Central memory CD8-positive, alpha-beta T cell (primary cell): ENCODE measurements around the gene B4GALNT3.

ENCODE experiments used
- ATAC-seq: fragments of 150-1000 bp; cut with Tn5 transposase; replicated peaks from 2 replicates; pipeline ENCODE4 v1.10.0; 2022; ENCODE audit warnings: mild to moderate bottlenecking, moderate FRiP score, moderate number of reproducible peaks; ENCODE audit not compliant: poor library complexity, severe bottlenecking; ENCODE audit errors: extremely low read depth
- DNase-seq, 2 donors: peaks; one replicate each; pipeline ENCODE4 v3.0.0; 2021; ENCODE audit warnings: low spot score in 2 of 2
- H3K27ac Mint-ChIP-seq: one replicate; pipeline ENCODE4 v1.8.0; 2022; ENCODE audit warnings: low read depth, mild to moderate bottlenecking, moderate library complexity, mixed read lengths
- H3K27me3 Mint-ChIP-seq: one replicate; pipeline ENCODE4 v1.8.0; 2022; ENCODE audit warnings: mixed read lengths
- H3K36me3 Mint-ChIP-seq: one replicate; pipeline ENCODE4 v1.8.0; 2022; ENCODE audit warnings: mild to moderate bottlenecking, moderate library complexity, mixed read lengths; ENCODE audit not compliant: insufficient read depth
- H3K4me1 Mint-ChIP-seq: one replicate; pipeline ENCODE4 v1.8.0; 2022; ENCODE audit warnings: mixed read lengths
- H3K4me3 Mint-ChIP-seq: one replicate; pipeline ENCODE4 v1.8.0; 2022; ENCODE audit warnings: mild to moderate bottlenecking, moderate library complexity, mixed read lengths
- H3K9me3 Mint-ChIP-seq: one replicate; pipeline ENCODE4 v1.8.0; 2022; ENCODE audit warnings: mixed read lengths

Gene B4GALNT3

DNA sequence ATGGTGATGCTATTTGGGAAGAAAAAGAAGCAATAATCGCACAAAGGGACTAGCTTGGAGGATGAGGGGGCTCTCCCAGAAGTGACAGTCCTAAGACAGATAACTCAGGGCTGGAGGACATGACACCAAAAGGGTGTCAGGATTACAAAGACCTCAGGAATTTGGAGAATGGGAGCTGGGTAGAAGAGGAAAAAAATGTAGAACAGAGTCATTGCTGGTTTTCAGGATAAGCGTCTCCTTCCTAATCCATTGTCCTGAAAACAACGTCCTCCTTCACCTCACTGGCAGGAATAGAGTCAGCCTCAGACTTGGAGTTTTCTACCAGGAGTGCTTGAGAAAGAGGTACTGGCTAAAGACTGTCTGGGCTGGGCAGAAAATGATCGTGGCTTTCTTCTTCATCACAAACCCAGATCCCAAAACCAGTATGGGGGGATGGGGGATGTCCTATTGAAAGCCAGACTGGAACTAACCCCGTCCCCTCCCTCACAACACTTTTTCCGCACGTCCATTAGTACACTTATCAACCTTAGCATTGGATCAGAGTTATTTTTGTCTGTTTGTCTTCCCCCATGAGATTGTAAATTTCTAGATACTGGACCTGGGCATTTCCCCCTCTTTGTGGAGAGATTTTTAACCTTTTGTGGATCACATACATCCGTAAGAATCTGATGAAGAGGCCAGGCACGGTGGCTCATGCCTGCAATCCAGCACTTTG is 14.3 kb downstream of the B4GALNT3 start:
- H3K4me1 Mint-ChIP-seq: peaks cover 8% of the 10 kb centered on the region
- no peak overlapping the region for H3K4me3 Mint-ChIP-seq
- ATAC-seq (no peak), DNase-seq (no peak)
- H3K36me3 Mint-ChIP-seq: no peaks in the 10 kb centered on the region
- no peaks in the 10 kb centered on the region for H3K9me3 Mint-ChIP-seq
- H3K27ac Mint-ChIP-seq: no peak overlapping the region
- H3K27me3 Mint-ChIP-seq: peaks cover 27% of the 10 kb centered on the region

DNA sequence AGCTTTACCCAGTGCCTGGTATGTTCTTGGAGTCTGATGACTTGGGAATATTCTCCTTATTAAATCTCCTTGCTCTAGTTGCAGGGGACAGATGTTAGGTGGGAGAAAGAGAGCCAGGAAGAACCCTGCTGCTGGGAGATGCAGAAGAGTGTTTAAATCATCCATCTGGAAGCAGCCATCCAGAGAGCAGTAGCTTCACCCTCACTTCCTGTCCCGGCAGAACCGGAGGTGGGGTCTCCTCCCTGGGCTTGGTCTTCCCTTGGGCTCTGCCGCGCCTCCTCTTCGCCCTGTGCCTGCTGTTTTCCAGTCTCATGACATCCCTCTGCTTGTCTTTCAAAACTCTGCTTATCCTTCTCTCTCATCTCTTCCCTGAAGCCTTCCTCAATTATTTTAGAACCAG is 15.5 kb downstream of the B4GALNT3 start:
- DNase-seq (no peak), ATAC-seq (no peak)
- H3K27ac Mint-ChIP-seq: no peak overlapping the region
- no peaks in the 10 kb centered on the region for H3K36me3 Mint-ChIP-seq
- H3K9me3 Mint-ChIP-seq: no peaks in the 10 kb centered on the region
- H3K4me1 Mint-ChIP-seq: peaks cover 8% of the 10 kb centered on the region
- no peak overlapping the region for H3K4me3 Mint-ChIP-seq
- H3K27me3 Mint-ChIP-seq: peaks cover 35% of the 10 kb centered on the region

DNA sequence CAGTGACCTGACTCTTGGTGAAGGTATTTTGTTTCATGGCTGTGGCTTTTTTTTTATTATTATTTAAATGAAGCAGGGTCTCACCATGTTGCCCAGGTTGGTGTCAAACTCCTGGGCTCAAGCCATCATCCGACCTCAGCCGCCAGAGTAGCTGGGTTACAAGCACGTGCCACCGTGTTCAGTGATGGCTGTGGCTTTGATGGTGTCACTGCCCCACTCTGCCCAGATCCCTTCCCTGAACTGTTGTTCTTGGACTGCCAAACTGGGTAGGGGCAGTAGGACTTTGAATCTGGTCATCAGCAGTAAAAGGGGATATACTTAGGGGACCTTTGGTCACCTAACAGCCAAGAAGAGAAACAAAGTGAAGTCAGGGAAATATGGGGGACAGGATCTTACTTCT is 19.4 kb downstream of the B4GALNT3 start:
- Mint-ChIP-seq H3K27me3 (peaks cover 26% of the 10 kb centered on the region), H3K36me3 (no peaks in the 10 kb centered on the region), H3K4me1 (peaks cover 8% of the 10 kb centered on the region), H3K27ac (no peak overlapping the region), H3K9me3 (no peaks in the 10 kb centered on the region), H3K4me3 (no peak overlapping the region)
- DNase-seq: no peak
- no peak for ATAC-seq

- Mint-ChIP-seq H3K4me3 (no peak overlapping the region), H3K36me3 (peaks cover 1% of the 10 kb centered on the region), H3K4me1 (no peaks in the 10 kb centered on the region), H3K27me3 (peaks cover 28% of the 10 kb centered on the region), H3K27ac (no peak overlapping the region), H3K9me3 (no peaks in the 10 kb centered on the region)
- ATAC-seq (no peak), DNase-seq (no peak)
Measured at GRCh38 chr12:480831-481816, 21.4 kb downstream of the B4GALNT3 start.

GRCh38 chr12:482061-482460 is 22.3 kb downstream of the B4GALNT3 start:
- H3K4me3 Mint-ChIP-seq: no peak overlapping the region
- no peaks in the 10 kb centered on the region for H3K9me3 Mint-ChIP-seq
- H3K4me1 Mint-ChIP-seq: no peaks in the 10 kb centered on the region
- no peak overlapping the region for H3K27ac Mint-ChIP-seq
- no peak for DNase-seq
- peaks cover 27% of the 10 kb centered on the region for H3K27me3 Mint-ChIP-seq
- ATAC-seq: no peak
- peaks cover 1% of the 10 kb centered on the region for H3K36me3 Mint-ChIP-seq

DNA sequence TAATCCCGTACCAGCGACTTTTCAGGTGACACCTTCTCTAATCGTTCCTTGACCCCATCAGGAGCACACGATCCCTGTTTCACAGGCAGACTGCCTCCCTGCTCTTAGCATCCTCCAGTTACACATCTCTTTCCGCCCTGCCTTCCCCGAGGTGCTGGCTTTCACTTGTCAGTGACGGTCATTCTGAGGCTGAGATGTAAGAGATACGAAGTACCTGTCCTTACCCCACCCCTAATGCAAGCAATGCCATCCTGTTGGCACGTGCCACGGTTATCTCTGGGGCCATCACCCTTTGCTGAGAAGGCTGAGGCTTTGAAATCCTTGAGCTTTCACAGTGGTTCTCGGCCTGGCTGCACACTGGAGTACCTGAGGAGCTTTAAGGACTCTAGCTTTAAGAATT is 24.4 kb downstream of the B4GALNT3 start:
- H3K36me3 Mint-ChIP-seq: peaks cover 1% of the 10 kb centered on the region
- H3K9me3 Mint-ChIP-seq: no peaks in the 10 kb centered on the region
- peaks cover 4% of the 10 kb centered on the region for H3K4me1 Mint-ChIP-seq
- ATAC-seq (no peak), DNase-seq (no peak)
- H3K27ac Mint-ChIP-seq: no peak overlapping the region
- H3K27me3 Mint-ChIP-seq: peaks cover 15% of the 10 kb centered on the region
- H3K4me3 Mint-ChIP-seq: no peak overlapping the region

DNA sequence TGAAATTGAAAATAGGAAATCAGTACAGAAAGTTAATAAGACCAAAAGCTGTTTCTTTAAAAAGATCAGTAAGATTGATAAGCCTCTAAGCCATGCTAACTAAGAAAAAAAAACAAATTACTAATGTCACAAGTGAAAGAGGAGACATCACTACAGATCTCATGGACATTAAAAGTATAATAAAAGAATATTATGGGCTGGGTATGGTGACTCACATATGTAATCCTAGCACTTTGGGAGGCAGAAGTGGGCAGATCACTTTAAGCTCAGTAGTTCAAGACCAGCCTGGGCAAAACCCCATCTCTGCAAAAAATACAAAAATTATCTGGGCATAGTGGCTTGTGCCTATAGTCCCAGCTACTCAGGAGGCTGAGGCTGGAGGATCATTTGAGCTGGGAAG is 30.5 kb downstream of the B4GALNT3 start:
- Mint-ChIP-seq H3K9me3 (no peaks in the 10 kb centered on the region), H3K27ac (no peak overlapping the region)
- no peak for ATAC-seq

GRCh38 chr12:495466-495865 is 35.7 kb downstream of the B4GALNT3 start:
- no peak overlapping the region for H3K27ac Mint-ChIP-seq
- peaks cover 9% of the 10 kb centered on the region for H3K27me3 Mint-ChIP-seq
- no peaks in the 10 kb centered on the region for H3K36me3 Mint-ChIP-seq
- no peaks in the 10 kb centered on the region for H3K9me3 Mint-ChIP-seq
- H3K4me3 Mint-ChIP-seq: no peak overlapping the region
- ATAC-seq (no peak), DNase-seq (no peak)
- peaks cover 12% of the 10 kb centered on the region for H3K4me1 Mint-ChIP-seq

More for the DNA sequence above, 30.5 kb downstream of the B4GALNT3 start:
- Mint-ChIP-seq H3K36me3 (no peaks in the 10 kb centered on the region), H3K4me1 (peaks cover 4% of the 10 kb centered on the region), H3K4me3 (no peak overlapping the region), H3K27me3 (peaks cover 9% of the 10 kb centered on the region)
- DNase-seq: no peak

- no peak overlapping the region for H3K27ac Mint-ChIP-seq
- no peak for DNase-seq
- ATAC-seq: no peak
- H3K36me3 Mint-ChIP-seq: no peaks in the 10 kb centered on the region
- peaks cover 9% of the 10 kb centered on the region for H3K27me3 Mint-ChIP-seq
- H3K9me3 Mint-ChIP-seq: no peaks in the 10 kb centered on the region
- no peak overlapping the region for H3K4me3 Mint-ChIP-seq
- peaks cover 17% of the 10 kb centered on the region for H3K4me1 Mint-ChIP-seq
Measured at GRCh38 chr12:496736-497135, 37.0 kb downstream of the B4GALNT3 start.

DNA sequence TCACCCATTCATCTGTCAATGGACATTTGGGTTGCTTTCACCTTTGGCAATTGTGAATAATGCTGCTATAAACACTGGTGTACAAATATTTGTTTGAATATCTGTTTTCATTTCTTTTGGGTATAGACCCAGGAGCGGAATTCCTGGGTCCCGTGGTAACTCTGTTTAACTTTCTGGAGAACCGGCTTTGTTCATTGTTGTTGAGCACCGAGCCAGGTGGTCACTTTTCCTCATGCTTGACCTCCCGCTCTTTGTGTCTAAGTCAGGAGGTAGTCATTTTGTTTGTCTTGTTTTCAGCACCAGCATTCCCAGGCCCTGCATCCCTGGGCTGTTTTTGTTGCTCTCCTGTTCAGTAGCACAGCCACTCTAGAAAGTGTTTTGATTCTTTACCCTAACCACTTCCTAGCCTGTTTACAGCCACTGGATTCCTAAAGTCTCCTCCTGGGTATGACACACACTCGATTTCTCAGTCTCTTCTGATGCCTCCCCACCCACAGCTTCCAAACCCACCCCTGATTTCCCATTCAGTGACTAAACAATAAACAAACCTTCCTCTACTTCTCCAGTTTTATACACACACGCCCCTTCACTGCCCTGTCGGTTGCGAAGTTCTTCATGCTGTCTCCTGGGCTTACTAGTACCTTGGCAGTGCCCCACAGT is 37.9 kb downstream of the B4GALNT3 start:
- ATAC-seq: no peak
- Mint-ChIP-seq H3K27me3 (peaks cover 9% of the 10 kb centered on the region), H3K27ac (no peak overlapping the region), H3K9me3 (no peaks in the 10 kb centered on the region), H3K4me1 (peaks cover 23% of the 10 kb centered on the region), H3K4me3 (no peak overlapping the region), H3K36me3 (no peaks in the 10 kb centered on the region)
- no peak for DNase-seq

GRCh38 chr12:499837-500458 is 40.2 kb downstream of the B4GALNT3 start:
- H3K4me3 Mint-ChIP-seq: no peak overlapping the region

GRCh38 chr12:501722-502447 is 42.1 kb downstream of the B4GALNT3 start:
- Mint-ChIP-seq H3K4me1 (peaks cover 29% of the 10 kb centered on the region), H3K4me3 (no peak overlapping the region), H3K36me3 (no peaks in the 10 kb centered on the region), H3K27ac (no peak overlapping the region), H3K9me3 (no peaks in the 10 kb centered on the region), H3K27me3 (peaks cover 9% of the 10 kb centered on the region)
- no peak for ATAC-seq
- no peak for DNase-seq

More at GRCh38 chr12:499837-500458, 40.2 kb downstream of the B4GALNT3 start:
- no peak for DNase-seq
- Mint-ChIP-seq H3K27ac (no peak overlapping the region), H3K27me3 (peaks cover 9% of the 10 kb centered on the region), H3K9me3 (no peaks in the 10 kb centered on the region), H3K4me1 (peaks cover 29% of the 10 kb centered on the region), H3K36me3 (no peaks in the 10 kb centered on the region)
- no peak for ATAC-seq
